ENCODE data around the gene CAMK2B.

The CAMK2B gene

GRCh38 chr7:44227911-44228310 is 97.5 kb downstream of the CAMK2B start:
- no peak for DNase-seq

- no peak for DNase-seq
Measured at GRCh38 chr7:44226396-44226753, 99.0 kb downstream of the CAMK2B start.

GRCh38 chr7:44225566-44226395 is 99.6 kb downstream of the CAMK2B start:
- DNase-seq, result no peak

GRCh38 chr7:44224974-44225565 is 100.3 kb downstream of the CAMK2B start:
- no peak for DNase-seq

GRCh38 chr7:44224080-44224973 is 101.1 kb downstream of the CAMK2B start:
- DNase-seq, result no peak

- no peak for DNase-seq
Measured at GRCh38 chr7:44223362-44224079, 101.9 kb downstream of the CAMK2B start.

- no peak for DNase-seq
Measured at GRCh38 chr7:44222776-44223261, 102.6 kb downstream of the CAMK2B start.

- DNase-seq, result no peak
Measured at GRCh38 chr7:44222074-44222473, 103.3 kb downstream of the CAMK2B start.

GRCh38 chr7:44221231-44221791 is 104.1 kb downstream of the CAMK2B start:
- no peak for DNase-seq

- no peak for DNase-seq
Measured at GRCh38 chr7:44220358-44221112, 104.9 kb downstream of the CAMK2B start.

- DNase-seq, result no peak
Measured at GRCh38 chr7:44220046-44220357, 105.4 kb downstream of the CAMK2B start.

- DNase-seq, result no peak
Measured at GRCh38 chr7:44219371-44220045, 105.9 kb downstream of the CAMK2B start.

- DNase-seq, result no peak
Measured at GRCh38 chr7:44218418-44219201, 106.8 kb downstream of the CAMK2B start.

- no peak for DNase-seq
Measured at GRCh38 chr7:44217852-44218402, 107.5 kb downstream of the CAMK2B start.

- DNase-seq, result no peak
Measured at GRCh38 chr7:44217223-44217714, 108.1 kb downstream of the CAMK2B start.

GRCh38 chr7:44216521-44217222 is 108.7 kb downstream of the CAMK2B start:
- no peak for DNase-seq

GRCh38 chr7:44216019-44216418 is 109.4 kb downstream of the CAMK2B start:
- DNase-seq, result no peak

- DNase-seq, result no peak
Measured at GRCh38 chr7:44215531-44215930, 109.9 kb downstream of the CAMK2B start.

- no peak for DNase-seq
Measured at GRCh38 chr7:44213877-44214388, 111.5 kb downstream of the CAMK2B start.

Data from CD4-positive, alpha-beta T cell treated with Interleukin-21 for 1 hour (primary cell).